OCI-LY7 (cell line): ENCODE results near the gene POR. TPM values are rescaled to one million over a fixed set of nuclear protein-coding genes. Genes with fewer than 3 reads are reported as not detected.

ENCODE experiments used
- BruUV-seq: library from RNA; stranded (reverse); fragments of 400-500 nt; replicated peaks from 2 replicates; lab custom pipeline; 2021; lab: Mats Ljungman, UMichigan
- CTCF ChIA-PET: fragments of 300-600 bp; sonication (Branson Sonifier 250); formaldehyde crosslinking; loops from one replicate; lab custom pipeline; 2022; ENCODE audit warnings: antibody characterized with exemption; ENCODE audit not compliant: unreplicated experiment; lab: Charles Lee
- POLR2A ChIA-PET: fragments of 300-600 bp; sonication (Branson Sonifier 250); formaldehyde crosslinking; loops from one replicate; lab custom pipeline; 2022; ENCODE audit warnings: antibody characterized with exemption; lab: Charles Lee
- DNase-seq: peaks from one replicate; pipeline ENCODE4 v3.0.0-alpha.2; 2015; ENCODE audit warnings: low spot score
- H2AFZ ChIP-seq: fragments of 200-600 bp; sonication (generic), shearing (Covaris generic); 2 replicates; pipeline ENCODE4 v1.6.1; 2014; ENCODE audit warnings: mild to moderate bottlenecking, antibody characterized with exemption, low read length, moderate library complexity
- H3K27ac ChIP-seq: fragments of 200-600 bp; sonication (generic); 2 replicates; pipeline ENCODE4 v1.5.1; 2014; ENCODE audit warnings: mixed run types, low read depth, mild to moderate bottlenecking, moderate library complexity, low read length, inconsistent platforms; ENCODE audit not compliant: poor library complexity, severe bottlenecking
- H3K36me3 ChIP-seq: fragments of 200-600 bp; sonication (generic); 2 replicates; pipeline ENCODE4 v1.6.1; 2014; ENCODE audit warnings: mild to moderate bottlenecking, antibody characterized with exemption, low read length, moderate library complexity, mixed read lengths; ENCODE audit not compliant: insufficient read depth
- H3K4me1 ChIP-seq: fragments of 200-600 bp; sonication (generic); 2 replicates; pipeline ENCODE4 v1.5.1; 2014; ENCODE audit warnings: mild to moderate bottlenecking, low read length; ENCODE audit not compliant: insufficient read depth, poor library complexity, severe bottlenecking
- H3K4me2 ChIP-seq: fragments of 200-600 bp; sonication (generic); 2 replicates; pipeline ENCODE4 v1.6.1; 2014; ENCODE audit warnings: mild to moderate bottlenecking, low read length
- H3K4me3 ChIP-seq: fragments of 200-600 bp; sonication (generic); 2 replicates; pipeline ENCODE4 v1.5.1; 2014; ENCODE audit warnings: mild to moderate bottlenecking, low read depth, low read length; ENCODE audit not compliant: poor library complexity, severe bottlenecking
- H3K79me2 ChIP-seq: fragments of 200-600 bp; sonication (generic); 2 replicates; pipeline ENCODE4 v1.6.1; 2016; ENCODE audit warnings: low read depth, mild to moderate bottlenecking, low read length, moderate library complexity, mixed read lengths; ENCODE audit not compliant: insufficient read depth
- H3K9me2 ChIP-seq: fragments of 200-600 bp; sonication (generic); 2 replicates; pipeline ENCODE4 v1.6.1; 2016; ENCODE audit warnings: mild to moderate bottlenecking, low read length, mixed read lengths; ENCODE audit not compliant: insufficient read depth
- H3K9me3 ChIP-seq: fragments of 200-600 bp; sonication (generic); 2 replicates; pipeline ENCODE4 v1.6.1; 2014; ENCODE audit warnings: mild to moderate bottlenecking, mixed run types, low read length, mixed read lengths
- H4K20me1 ChIP-seq: fragments of 200-600 bp; sonication (generic); 2 replicates; pipeline ENCODE4 v1.6.1; 2014; ENCODE audit warnings: mild to moderate bottlenecking, antibody characterized with exemption, low read length, moderate library complexity, mixed read lengths; ENCODE audit not compliant: insufficient read depth
- EZH2phosphoT487 ChIP-seq: fragments of 200-600 bp; sonication (generic); IDR thresholded peaks from 2 replicates; pipeline ENCODE4 v1.6.1; 2018; ENCODE audit warnings: low read depth, borderline replicate concordance, mild to moderate bottlenecking, mixed run types, antibody characterized with exemption, low read length, moderate library complexity, mixed read lengths
- intact Hi-C: fragments of 100-400 bp; cut with micrococcal nuclease; formaldehyde crosslinking; loops from one replicate; pipeline ENCODE4 v1.10.0; 2022; ENCODE audit not compliant: unreplicated experiment
- total RNA-seq, 2 experiments: library from RNA; depleted of rRNA in 1 of 2; stranded (reverse); fragments of >200 nt in 1 of 2; shearing (Covaris generic) in 1 of 2; gene quantifications; 2 replicates each; pipeline ENCODE4 v1.2.3, GENCODE V29; 2014 to 2022
- TF ChIP-seq, protein P1 (sequence below): fragments of 200-600 bp; sonication (generic); conservative IDR thresholded peaks from 2 replicates; pipeline ENCODE4 v1.5.1; 2014; ENCODE audit warnings: mild to moderate bottlenecking, antibody characterized with exemption, low read length, moderate library complexity, mixed read lengths

POR gene
- total RNA-seq, 2 experiments from 2014 or later: 41.5 to 45.2 TPM

DNA sequence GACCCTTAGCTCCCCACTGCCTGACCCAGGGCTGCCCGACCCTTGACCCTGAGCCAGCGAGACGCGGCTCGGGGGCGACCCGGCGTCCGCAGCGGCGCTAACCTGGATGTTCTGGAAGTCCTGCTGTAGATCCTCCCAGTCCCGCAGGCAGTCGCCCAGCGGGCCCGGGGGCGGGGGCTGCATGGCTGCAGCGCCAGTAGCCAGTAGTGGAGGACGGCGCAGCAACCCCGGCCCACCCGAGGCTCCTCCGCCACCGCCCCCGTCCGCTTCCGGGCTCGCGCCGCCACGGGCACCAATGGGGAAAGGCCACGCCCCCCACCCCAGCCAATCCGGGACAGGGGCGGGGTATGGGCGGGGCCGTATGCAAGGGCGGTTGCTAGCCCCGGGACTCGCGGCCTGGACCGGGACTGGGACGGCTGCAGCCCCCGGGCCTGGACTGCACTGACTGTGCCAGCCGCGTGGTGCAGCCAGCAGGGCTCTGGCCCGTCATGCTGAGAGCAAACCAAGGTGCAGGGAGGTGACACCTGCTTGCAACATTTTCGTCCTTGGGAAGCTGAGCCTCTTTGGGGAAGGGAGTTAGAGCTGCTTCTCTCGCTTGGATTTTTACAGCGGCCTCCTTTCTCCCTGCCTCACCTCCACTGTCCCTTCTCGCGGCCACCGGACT is 79.6 kb downstream of the POR start, which contains the start of gene TMEM120A:
TSS of gene TMEM120A (minus strand) at position 208 of the 664 bp plus-strand sequence. CDS start at position 183, 25 bp downstream.
- CTCF ChIA-PET: no interaction called here
- no peak for TF ChIP-seq EZH2phosphoT487
- TF ChIP-seq, protein P1, sequence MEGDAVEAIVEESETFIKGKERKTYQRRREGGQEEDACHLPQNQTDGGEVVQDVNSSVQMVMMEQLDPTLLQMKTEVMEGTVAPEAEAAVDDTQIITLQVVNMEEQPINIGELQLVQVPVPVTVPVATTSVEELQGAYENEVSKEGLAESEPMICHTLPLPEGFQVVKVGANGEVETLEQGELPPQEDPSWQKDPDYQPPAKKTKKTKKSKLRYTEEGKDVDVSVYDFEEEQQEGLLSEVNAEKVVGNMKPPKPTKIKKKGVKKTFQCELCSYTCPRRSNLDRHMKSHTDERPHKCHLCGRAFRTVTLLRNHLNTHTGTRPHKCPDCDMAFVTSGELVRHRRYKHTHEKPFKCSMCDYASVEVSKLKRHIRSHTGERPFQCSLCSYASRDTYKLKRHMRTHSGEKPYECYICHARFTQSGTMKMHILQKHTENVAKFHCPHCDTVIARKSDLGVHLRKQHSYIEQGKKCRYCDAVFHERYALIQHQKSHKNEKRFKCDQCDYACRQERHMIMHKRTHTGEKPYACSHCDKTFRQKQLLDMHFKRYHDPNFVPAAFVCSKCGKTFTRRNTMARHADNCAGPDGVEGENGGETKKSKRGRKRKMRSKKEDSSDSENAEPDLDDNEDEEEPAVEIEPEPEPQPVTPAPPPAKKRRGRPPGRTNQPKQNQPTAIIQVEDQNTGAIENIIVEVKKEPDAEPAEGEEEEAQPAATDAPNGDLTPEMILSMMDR: 0 out of 2 replicates have a peak, but pooled peaks have one; percentile 24
- intact Hi-C loops: no loop called here
- Histone ChIP-seq H3K27ac (no peak within 1 kb of the TSS), H3K4me2 (peak within 1 kb of the TSS; percentile 94), H3K79me2 (no peaks in the 10 kb centered on the region), H3K4me1 (peaks cover 5% of the 10 kb centered on the region), H3K36me3 (no peaks in the 10 kb centered on the region), H3K9me2 (no peaks in the 10 kb centered on the region), H2AFZ (peak within 1 kb of the TSS; percentile 88), H4K20me1 (no peaks in the 10 kb centered on the region), H3K9me3 (no peaks in the 10 kb centered on the region), H3K4me3 (peak within 1 kb of the TSS; percentile 94)
- peak; percentile 93 for DNase-seq
- no TSS peak for BruUV-seq
- POLR2A ChIA-PET: interaction anchor here (0.6 kb wide), 1 partner anchor 10 kb away, joined by 4 read pairs; no protein-coding TSS in a partner anchor

GRCh38 chr7:75995052-75995471 is 80.1 kb downstream of the POR start:
- intact Hi-C loops: no loop called here
- Histone ChIP-seq H3K9me2 (no peaks in the 10 kb centered on the region), H3K4me2 (peak overlapping the region; percentile 94), H3K79me2 (no peaks in the 10 kb centered on the region), H3K4me3 (peak overlapping the region; percentile 94), H2AFZ (peak overlapping the region; percentile 88; the same call in 1 of the 2 replicates), H3K27ac (no peak overlapping the region), H4K20me1 (no peaks in the 10 kb centered on the region), H3K36me3 (no peaks in the 10 kb centered on the region), H3K9me3 (no peaks in the 10 kb centered on the region), H3K4me1 (peaks cover 5% of the 10 kb centered on the region)
- no TSS peak for BruUV-seq
- no peak for DNase-seq
- ChIA-PET POLR2A (interaction anchor here (0.6 to 2.1 kb wide), 2 partner anchors 9 to 30 kb away, joined by 4 read pairs; no protein-coding TSS in a partner anchor), CTCF (no interaction called here)
- no peak for TF ChIP-seq EZH2phosphoT487
- TF ChIP-seq, protein P1: no peak

DNA sequence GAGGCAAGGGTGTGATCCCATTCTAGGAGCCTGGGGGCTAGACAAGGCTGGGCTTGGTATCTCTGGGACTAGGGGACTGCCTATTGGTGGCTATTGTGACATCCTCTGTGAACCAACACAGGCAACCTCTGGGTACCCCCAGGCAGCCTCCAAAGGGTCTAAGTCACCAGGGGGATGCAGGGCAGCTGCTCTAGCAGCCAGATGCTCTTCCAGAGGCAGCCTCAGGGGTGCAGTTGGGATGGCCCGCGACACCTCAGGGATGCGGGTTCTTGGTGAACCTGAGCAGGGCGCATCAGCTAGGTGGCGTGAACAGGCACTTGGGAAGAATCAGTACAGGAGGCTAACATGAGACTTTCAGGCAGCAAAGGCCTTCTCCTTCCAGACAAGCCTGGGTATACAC is 81.0 kb downstream of the POR start:
- no peak overlapping the region for H2AFZ ChIP-seq
- H3K4me1 ChIP-seq: peaks cover 5% of the 10 kb centered on the region
- no peak for DNase-seq
- no peak for TF ChIP-seq EZH2phosphoT487
- TF ChIP-seq, protein P1: no peak
- H3K9me3 ChIP-seq: no peaks in the 10 kb centered on the region
- H3K4me3 ChIP-seq: no peak overlapping the region
- ChIA-PET POLR2A (interaction anchor here (2.1 kb wide), 1 partner anchor 31 kb away, joined by 4 read pairs; no protein-coding TSS in a partner anchor), CTCF (no interaction called here)
- no peaks in the 10 kb centered on the region for H3K36me3 ChIP-seq
- no TSS peak for BruUV-seq
- H3K4me2 ChIP-seq: no peak overlapping the region
- no peak overlapping the region for H3K27ac ChIP-seq
- no peaks in the 10 kb centered on the region for H4K20me1 ChIP-seq
- H3K9me2 ChIP-seq: no peaks in the 10 kb centered on the region
- no peaks in the 10 kb centered on the region for H3K79me2 ChIP-seq
- intact Hi-C loops: no loop called here
